GM23248 (cell line): ENCODE data around the gene MEGF6.

Source experiments
- EZH2 ChIP-seq: fragments of 200-600 bp; sonication (generic); IDR thresholded peaks from 2 replicates; pipeline ENCODE4 v1.6.1; 2018; ENCODE audit warnings: antibody characterized with exemption, mild to moderate bottlenecking; ENCODE audit not compliant: insufficient read depth, poor library complexity, severe bottlenecking
- EZH2phosphoT487 ChIP-seq: fragments of 200-600 bp; sonication (generic); IDR thresholded peaks from 2 replicates; pipeline ENCODE4 v1.6.1; 2018; ENCODE audit warnings: antibody characterized with exemption, moderate library complexity, mild to moderate bottlenecking, low read depth; ENCODE audit not compliant: insufficient read depth

- TF ChIP-seq EZH2phosphoT487, result no peak
- no peak for TF ChIP-seq EZH2
Observed at GRCh38 chr1:3524556-3525203, 86.6 kb downstream of the MEGF6 start.
